Transverse colon (tissue), 4 donors: Measurements from ENCODE around the gene SIRT2. TPM values are rescaled to one million over a fixed set of nuclear protein-coding genes. Genes with fewer than 3 reads are reported as not detected.
A peak's percentile ranks its signal among the peaks of the same experiment; 100 is the strongest.

Experiments used
- DNase-seq: peaks from one replicate; pipeline ENCODE4 v3.0.0-alpha.2; 2019
- H3K27ac ChIP-seq, 4 donors: fragments of 200-600 bp; sonication (generic); 2 replicates each; pipeline ENCODE4 v1.5.1; 2016 to 2018; ENCODE audit warnings: inconsistent platforms in 4 of 4
- H3K27me3 ChIP-seq: fragments of 200-600 bp; sonication (generic); 2 replicates; pipeline ENCODE4 v1.5.1; 2017; ENCODE audit warnings: inconsistent platforms
- H3K36me3 ChIP-seq, 4 donors: fragments of 200-600 bp; sonication (generic); 2 replicates each; pipeline ENCODE4 v1.5.1; 2017 to 2019; ENCODE audit warnings: inconsistent platforms in 4 of 4
- H3K4me1 ChIP-seq, 4 donors: fragments of 200-600 bp; sonication (generic); 2 replicates each; pipeline ENCODE4 v1.5.1; 2017 to 2020; ENCODE audit warnings: inconsistent platforms in 4 of 4
- H3K4me3 ChIP-seq, 4 donors: fragments of 200-600 bp; sonication (generic); 1 replicate in 1 of 4; 2 replicates in 3 of 4; pipeline versions ENCODE4 v1.5.1 to v1.6.1; 2017 to 2019; ENCODE audit warnings: inconsistent platforms in 4 of 4
- H3K9me3 ChIP-seq, 2 donors: fragments of 200-600 bp; sonication (generic); 2 replicates each; pipeline ENCODE4 v1.5.1; 2017 to 2019; ENCODE audit warnings: inconsistent platforms in 2 of 2
- EP300 ChIP-seq: sonication (generic); formaldehyde crosslinking; IDR thresholded peaks from one replicate; pipeline ENCODE4 v1.6.1; 2017; ENCODE audit warnings: antibody characterized with exemption, low read depth
- POLR2A ChIP-seq: fragments of 450-650 bp; IDR thresholded peaks from one replicate; pipeline ENCODE4 v1.6.1; 2016; ENCODE audit warnings: antibody characterized with exemption, mild to moderate bottlenecking, moderate library complexity
- POLR2AphosphoS5 ChIP-seq, 3 donors: sonication (generic); formaldehyde crosslinking; IDR thresholded peaks; one replicate each; pipeline ENCODE4 v1.6.1; 2016; ENCODE audit warnings: antibody characterized with exemption in 3 of 3
- WGBS, 2 donors: methylation state at CpG; one replicate each; pipeline ENCODE4 v1.1.5; 2018; ENCODE audit warnings: low coverage in 1 of 2; 5-methylcytosine and 5-hydroxymethylcytosine counted together
- in situ Hi-C, 4 donors: fragments of 200-750 bp; cut with MboI; loops; one replicate each; pipeline versions ENCODE4 v1.15.0 to v1.15.1; 2017; ENCODE audit warnings: low sequenced_read_pairs in 3 of 4, low pct_ligation_motif_present in 1 of 4, low pct_unique_long_range_greater_than_20kb in 1 of 4
- intact Hi-C: fragments of 100-400 bp; cut with DNase I; formaldehyde crosslinking; loops from one replicate; pipeline ENCODE4 v1.15.1; 2023; ENCODE audit warnings: low total_unique reads
- total RNA-seq, 4 donors: library from RNA; depleted of rRNA; stranded (reverse); fragments of >200 nt; gene quantifications; one replicate each; pipeline ENCODE4 v1.1.0, GENCODE V29; 2016
- TF ChIP-seq, protein P1 (sequence below), 5 experiments: fragments of 200-600 bp in 3 of 5; fragments of 450-650 bp in 2 of 5; sonication (generic) in 3 of 5; IDR thresholded peaks; 1 replicate in 2 of 5; 2 replicates in 3 of 5; pipeline ENCODE4 v1.5.1; 2016 to 2017; ENCODE audit warnings: antibody characterized with exemption in 5 of 5, inconsistent platforms in 3 of 5, mild to moderate bottlenecking in 2 of 5, moderate library complexity in 1 of 5

Gene SIRT2
- total RNA-seq, 4 donors from 2014 or later = 56.3 to 128 (median 64.2) TPM

DNA sequence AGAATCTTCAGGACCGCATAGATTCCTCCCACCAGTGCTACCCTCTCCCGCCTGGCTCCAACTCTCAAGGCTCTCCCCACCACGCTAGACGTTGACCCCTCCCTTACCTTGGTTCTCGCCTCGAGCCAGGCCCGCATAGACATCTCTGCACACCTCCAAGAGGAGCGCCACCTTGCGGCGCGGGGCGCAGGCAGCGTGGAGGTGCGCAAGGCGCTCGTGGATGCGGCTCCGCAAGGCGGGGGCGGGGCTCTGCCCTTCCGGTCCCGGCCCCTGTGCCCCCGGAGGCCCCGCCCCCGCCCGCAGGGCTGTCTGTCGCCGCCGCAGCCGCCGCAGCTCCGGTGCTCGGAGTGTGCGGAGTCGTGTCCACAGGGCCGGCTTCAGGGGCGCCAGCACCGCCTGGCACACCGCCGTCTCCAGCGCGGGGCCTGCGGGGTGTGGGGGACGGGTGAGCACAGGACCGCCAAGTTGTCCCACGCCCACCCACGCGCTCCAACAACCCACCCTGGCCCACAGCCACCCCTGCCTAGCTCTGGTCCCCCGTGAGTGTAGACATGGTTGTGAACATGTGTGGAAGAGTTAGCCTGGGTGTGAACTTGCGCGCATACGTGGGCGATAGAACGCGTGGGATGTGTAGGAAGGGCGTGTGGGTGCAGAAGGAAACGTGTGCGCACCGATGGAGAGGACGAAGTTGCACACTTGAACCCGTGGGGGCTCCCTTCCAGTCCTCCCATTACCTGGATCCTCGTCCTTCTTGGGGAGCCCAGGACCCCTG is 29.4 kb downstream of the SIRT2 start:
- Histone ChIP-seq H3K27ac (peak overlapping the region; percentile 48 to 68 (median 58)), H3K36me3 (no peaks in the 10 kb centered on the region), H3K9me3 (no peaks in the 10 kb centered on the region), H3K27me3 (no peaks in the 10 kb centered on the region), H3K4me3 (peak overlapping the region; percentile 24 to 48 (median 36)), H3K4me1 (peaks cover 0 to 25% (median 15%) of the 10 kb centered on the region in 4 donors)
- intact Hi-C loops (no loop called here), in situ Hi-C loops (no loop called here)
- 27% methylated on average over 47 of the region's 62 CpGs; no CpG with 5 or more reads in 1 of the 2 donors for WGBS, 2 donors
- DNase-seq = peak; percentile 96
- TF ChIP-seq, protein P1, sequence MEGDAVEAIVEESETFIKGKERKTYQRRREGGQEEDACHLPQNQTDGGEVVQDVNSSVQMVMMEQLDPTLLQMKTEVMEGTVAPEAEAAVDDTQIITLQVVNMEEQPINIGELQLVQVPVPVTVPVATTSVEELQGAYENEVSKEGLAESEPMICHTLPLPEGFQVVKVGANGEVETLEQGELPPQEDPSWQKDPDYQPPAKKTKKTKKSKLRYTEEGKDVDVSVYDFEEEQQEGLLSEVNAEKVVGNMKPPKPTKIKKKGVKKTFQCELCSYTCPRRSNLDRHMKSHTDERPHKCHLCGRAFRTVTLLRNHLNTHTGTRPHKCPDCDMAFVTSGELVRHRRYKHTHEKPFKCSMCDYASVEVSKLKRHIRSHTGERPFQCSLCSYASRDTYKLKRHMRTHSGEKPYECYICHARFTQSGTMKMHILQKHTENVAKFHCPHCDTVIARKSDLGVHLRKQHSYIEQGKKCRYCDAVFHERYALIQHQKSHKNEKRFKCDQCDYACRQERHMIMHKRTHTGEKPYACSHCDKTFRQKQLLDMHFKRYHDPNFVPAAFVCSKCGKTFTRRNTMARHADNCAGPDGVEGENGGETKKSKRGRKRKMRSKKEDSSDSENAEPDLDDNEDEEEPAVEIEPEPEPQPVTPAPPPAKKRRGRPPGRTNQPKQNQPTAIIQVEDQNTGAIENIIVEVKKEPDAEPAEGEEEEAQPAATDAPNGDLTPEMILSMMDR (IDR thresholded peaks at IDR 0.05) = peak; percentile 72 to 87 (median 82)
- no peak for TF ChIP-seq EP300
- TF ChIP-seq POLR2A = no peak
- peak in 1 of 3 donors; percentile 38 for TF ChIP-seq POLR2AphosphoS5 (IDR thresholded peaks at IDR 0.05)

- peak; percentile 57 for DNase-seq
- Histone ChIP-seq H3K4me1 (peaks cover 4 to 32% (median 20%) of the 10 kb centered on the region in 4 donors), H3K27ac (peak overlapping the region; percentile 48 to 68 (median 58)), H3K36me3 (no peaks in the 10 kb centered on the region), H3K4me3 (peak overlapping the region; percentile 16 to 48 (median 36)), H3K9me3 (no peaks in the 10 kb centered on the region), H3K27me3 (no peaks in the 10 kb centered on the region)
- in situ Hi-C loops = no loop called here
- TF ChIP-seq POLR2A = no peak
- TF ChIP-seq POLR2AphosphoS5 (IDR thresholded peaks at IDR 0.05) = no peak
- TF ChIP-seq EP300 = no peak
- TF ChIP-seq, protein P1 (IDR thresholded peaks at IDR 0.05) = no peak
- intact Hi-C loops = no loop called here
- WGBS, 2 donors = 49% methylated on average over 33 of the region's 34 CpGs; no CpG with 5 or more reads in 1 of the 2 donors
Observed at GRCh38 chr19:38869160-38869835, 30.1 kb downstream of the SIRT2 start.

- Histone ChIP-seq H3K36me3 (no peaks in the 10 kb centered on the region), H3K27ac (peak overlapping the region in 1 of 4 donors; percentile 58), H3K27me3 (no peaks in the 10 kb centered on the region), H3K4me1 (peaks cover 7 to 38% (median 23%) of the 10 kb centered on the region in 4 donors), H3K4me3 (no peak overlapping the region), H3K9me3 (no peaks in the 10 kb centered on the region)
- no peak for TF ChIP-seq EP300
- TF ChIP-seq, protein P1 (IDR thresholded peaks at IDR 0.05) = no peak
- no peak for TF ChIP-seq POLR2A
- no peak for TF ChIP-seq POLR2AphosphoS5 (IDR thresholded peaks at IDR 0.05)
- intact Hi-C loops (no loop called here), in situ Hi-C loops (no loop called here)
- no peak for DNase-seq
- WGBS, 2 donors = 82% methylated on average over 6 of the region's 6 CpGs; no CpG with 5 or more reads in 1 of the 2 donors
Observed at GRCh38 chr19:38868551-38868950, 30.9 kb downstream of the SIRT2 start.

- Histone ChIP-seq H3K36me3 (no peaks in the 10 kb centered on the region), H3K4me3 (no peak overlapping the region), H3K27me3 (no peaks in the 10 kb centered on the region), H3K9me3 (no peaks in the 10 kb centered on the region), H3K4me1 (peaks cover 15 to 51% (median 31%) of the 10 kb centered on the region in 4 donors), H3K27ac (no peak overlapping the region)
- TF ChIP-seq POLR2A (no peak), POLR2AphosphoS5 (IDR thresholded peaks at IDR 0.05) (no peak), EP300 (no peak)
- TF ChIP-seq, protein P1 (IDR thresholded peaks at IDR 0.05) = no peak
- intact Hi-C loops = no loop called here
- no peak for DNase-seq
- in situ Hi-C loops = no loop called here
- 88 to 92% methylated on average over 9 to 10 of the region's 10 CpGs for WGBS, 2 donors
Observed at GRCh38 chr19:38867171-38867780, 32.1 kb downstream of the SIRT2 start.
